Endothelial cell of umbilical vein (primary cell): Measurements from ENCODE around the gene TCF25. TPM values are rescaled to one million over a fixed set of nuclear protein-coding genes. Genes with fewer than 3 reads are reported as not detected.

ENCODE experiments used
- BruUV-seq: library from RNA; stranded (reverse); fragments of 400-500 nt; replicated peaks from 2 replicates; lab custom pipeline; 2021; lab: Mats Ljungman, UMichigan
- CTCF ChIA-PET: fragments of 300-600, 350-600 bp; sonication (Branson Sonifier 250); formaldehyde crosslinking; loops from one replicate; lab custom pipeline; 2021; ENCODE audit warnings: antibody characterized with exemption, inconsistent platforms; lab: Charles Lee
- POLR2A ChIA-PET: fragments of 300-600, 350-600 bp; sonication (Branson Sonifier 250); formaldehyde crosslinking; loops from one replicate; lab custom pipeline; 2021; ENCODE audit warnings: antibody characterized with exemption, inconsistent platforms; lab: Charles Lee
- DNase-seq: peaks from one replicate; pipeline ENCODE4 v3.0.0-alpha.2; 2011; ENCODE audit warnings: low read depth, low spot score
- FAIRE-seq: peaks from 2 replicates; lab custom pipeline; 2011; peaks lifted over from hg19 to GRCh38; lab: Jason Lieb, UNC
- H2AFZ ChIP-seq: 2 replicates; pipeline ENCODE4 v1.6.0; 2012; ENCODE audit warnings: low read depth, low read length, control low read depth, inconsistent platforms
- H3K27ac ChIP-seq: 2 replicates; pipeline ENCODE4 v1.5.1; 2011; ENCODE audit warnings: low read depth, mild to moderate bottlenecking, control low read depth, low read length, moderate library complexity; ENCODE audit not compliant: insufficient read depth
- H3K27me3 ChIP-seq, 2 experiments: 2 replicates each; pipeline versions ENCODE4 v1.6.0 to v1.6.1; 2011; ENCODE audit warnings: low read length in 2 of 2, mixed read lengths in 1 of 2; ENCODE audit not compliant: control insufficient read depth in 2 of 2, insufficient read depth in 2 of 2
- H3K36me3 ChIP-seq, 2 experiments: 2 replicates in 1 of 2; 3 replicates in 1 of 2; pipeline ENCODE4 v1.5.1; 2011; ENCODE audit warnings: low read length in 2 of 2, mild to moderate bottlenecking in 1 of 2, moderate library complexity in 1 of 2; ENCODE audit not compliant: control insufficient read depth in 2 of 2, insufficient read depth in 2 of 2; ENCODE audit errors: extremely low read depth in 1 of 2
- H3K4me1 ChIP-seq: 3 replicates; pipeline ENCODE4 v1.5.1; 2011; ENCODE audit warnings: mild to moderate bottlenecking, low read length; ENCODE audit not compliant: control insufficient read depth, insufficient read depth; ENCODE audit errors: extremely low read depth
- H3K4me2 ChIP-seq: 2 replicates; pipeline ENCODE4 v1.6.1; 2011; ENCODE audit warnings: low read length, control low read depth, mixed read lengths; ENCODE audit not compliant: insufficient read depth
- H3K4me3 ChIP-seq, 3 experiments: fragments of 200-600 bp in 1 of 3; sonication (generic), shearing (Covaris generic) in 1 of 3; replicated peaks in 1 of 3; 2 replicates each; pipeline ENCODE4 v1.5.1; 2011 to 2016; ENCODE audit warnings: control low read depth in 3 of 3, low read length in 3 of 3, mild to moderate bottlenecking in 2 of 3, inconsistent platforms in 1 of 3, low read depth in 1 of 3, moderate library complexity in 1 of 3; ENCODE audit not compliant: insufficient read depth in 1 of 3
- H3K79me2 ChIP-seq: 2 replicates; pipeline ENCODE4 v1.6.0; 2012; ENCODE audit warnings: low read length, inconsistent platforms; ENCODE audit not compliant: control insufficient read depth, insufficient read depth
- H3K9ac ChIP-seq: replicated peaks from 2 replicates; pipeline ENCODE3; 2011; ENCODE audit warnings: low read length, control low read depth; ENCODE audit not compliant: insufficient read depth; ENCODE audit errors: extremely low read depth
- H3K9me1 ChIP-seq: replicated peaks from 3 replicates; pipeline ENCODE4 v1.6.0; 2011; ENCODE audit warnings: mild to moderate bottlenecking, low read length; ENCODE audit not compliant: control insufficient read depth, insufficient read depth; ENCODE audit errors: extremely low read depth
- H3K9me3 ChIP-seq: replicated peaks from 2 replicates; pipeline ENCODE4 v1.5.1; 2012; ENCODE audit warnings: low read length, inconsistent platforms; ENCODE audit not compliant: control insufficient read depth, insufficient read depth
- H4K20me1 ChIP-seq: replicated peaks from 2 replicates; pipeline ENCODE3; 2011; ENCODE audit warnings: mild to moderate bottlenecking, low read length; ENCODE audit not compliant: control insufficient read depth, insufficient read depth; ENCODE audit errors: extremely low read depth
- EZH2 ChIP-seq: IDR thresholded peaks from 2 replicates; pipeline ENCODE4 v1.6.1; 2012; ENCODE audit warnings: borderline replicate concordance, low read depth, mild to moderate bottlenecking, moderate library complexity, low read length, inconsistent platforms; ENCODE audit not compliant: severe bottlenecking
- JUN ChIP-seq: IDR thresholded peaks from 2 replicates; pipeline ENCODE4 v1.6.1; 2011; ENCODE audit warnings: borderline replicate concordance, low read depth; ENCODE audit not compliant: insufficient read length, insufficient read depth
- MYC ChIP-seq: IDR thresholded peaks from one replicate; pipeline ENCODE4 v1.6.1; 2011; ENCODE audit warnings: mild to moderate bottlenecking, low read depth, low read length
- POLR2AphosphoS5 ChIP-seq: IDR thresholded peaks from 2 replicates; pipeline ENCODE4 v1.6.1; 2012; ENCODE audit warnings: low read depth, mild to moderate bottlenecking, control low read depth, low read length, moderate library complexity; ENCODE audit not compliant: insufficient read depth
- dilution Hi-C: fragments of 300-500 bp; cut with MboI; formaldehyde crosslinking; loops from one replicate; pipeline ENCODE4 v1.15.0; 2019; ENCODE audit warnings: low sequenced_read_pairs; ENCODE audit not compliant: extremely low pct_ligation_motif_present
- intact Hi-C: fragments of 100-400 bp; cut with micrococcal nuclease; formaldehyde crosslinking; loops from one replicate; pipeline ENCODE4 v1.10.0; 2022
- polyA plus RNA-seq, 4 experiments: library from polyadenylated mRNA; depleted of rRNA in 3 of 4; stranded (reverse) in 3 of 4; unstranded in 1 of 4; fragments of >200 nt; gene quantifications; 2 replicates each; pipeline versions ENCODE4 v1.2.1 to v1.2.3, GENCODE V29; 2011 to 2012; ENCODE audit warnings: missing spikeins in 1 of 4
- total RNA-seq: library from RNA; stranded (reverse); gene quantifications from 2 replicates; pipeline ENCODE4 v1.2.3, GENCODE V29; 2021
- TF ChIP-seq, protein P1 (sequence below): IDR thresholded peaks from 2 replicates; pipeline ENCODE4 v1.6.1; 2011; ENCODE audit not compliant: insufficient read depth, insufficient read length
- TF ChIP-seq, protein P2 (sequence below), 2 donors: IDR thresholded peaks; 1 replicate in 1 of 2; 2 replicates in 1 of 2; pipeline ENCODE4 v1.5.1; 2011; ENCODE audit warnings: low read length in 2 of 2, mild to moderate bottlenecking in 2 of 2, moderate library complexity in 2 of 2, control low read depth in 1 of 2, inconsistent platforms in 1 of 2, low read depth in 1 of 2; ENCODE audit not compliant: insufficient read depth in 1 of 2; ENCODE audit errors: extremely low read depth in 1 of 2

Gene TCF25
- total and polyA plus RNA-seq, 2 donors (not counting 3 experiments of a cell fraction or from before 2014, with no cell fraction given) = 193 to 234 TPM

DNA sequence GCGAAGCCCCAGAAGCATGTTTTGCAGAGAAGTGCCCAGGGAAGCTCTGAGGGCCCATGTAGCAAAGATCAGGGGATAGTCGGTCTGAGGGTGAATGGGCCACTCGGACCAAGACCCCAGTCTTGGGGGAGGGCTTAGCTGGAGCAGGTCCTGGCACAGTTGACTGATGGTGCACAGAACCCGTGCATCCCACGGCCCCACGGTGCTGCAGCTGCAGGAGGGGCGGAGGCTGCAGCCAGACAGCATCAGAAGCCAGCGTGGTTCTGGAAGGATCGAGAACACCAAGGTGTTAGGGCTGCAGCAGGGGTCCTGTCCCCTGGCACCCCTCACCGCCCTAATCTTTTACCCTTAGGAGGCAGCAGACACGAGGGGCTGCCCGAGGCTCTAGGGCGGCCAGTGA, 38.8 kb downstream of the TCF25 start:
- no peak overlapping the region for H2AFZ ChIP-seq
- peaks cover 3% of the 10 kb centered on the region for H3K4me1 ChIP-seq
- H3K9me1 ChIP-seq = no peaks in the 10 kb centered on the region
- FAIRE-seq (no peak), DNase-seq (no peak)
- TF ChIP-seq EZH2 (no peak), JUN (no peak), MYC (no peak), POLR2AphosphoS5 (no peak)
- TF ChIP-seq, protein P1, sequence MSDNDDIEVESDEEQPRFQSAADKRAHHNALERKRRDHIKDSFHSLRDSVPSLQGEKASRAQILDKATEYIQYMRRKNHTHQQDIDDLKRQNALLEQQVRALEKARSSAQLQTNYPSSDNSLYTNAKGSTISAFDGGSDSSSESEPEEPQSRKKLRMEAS = no peak
- TF ChIP-seq, protein P2, sequence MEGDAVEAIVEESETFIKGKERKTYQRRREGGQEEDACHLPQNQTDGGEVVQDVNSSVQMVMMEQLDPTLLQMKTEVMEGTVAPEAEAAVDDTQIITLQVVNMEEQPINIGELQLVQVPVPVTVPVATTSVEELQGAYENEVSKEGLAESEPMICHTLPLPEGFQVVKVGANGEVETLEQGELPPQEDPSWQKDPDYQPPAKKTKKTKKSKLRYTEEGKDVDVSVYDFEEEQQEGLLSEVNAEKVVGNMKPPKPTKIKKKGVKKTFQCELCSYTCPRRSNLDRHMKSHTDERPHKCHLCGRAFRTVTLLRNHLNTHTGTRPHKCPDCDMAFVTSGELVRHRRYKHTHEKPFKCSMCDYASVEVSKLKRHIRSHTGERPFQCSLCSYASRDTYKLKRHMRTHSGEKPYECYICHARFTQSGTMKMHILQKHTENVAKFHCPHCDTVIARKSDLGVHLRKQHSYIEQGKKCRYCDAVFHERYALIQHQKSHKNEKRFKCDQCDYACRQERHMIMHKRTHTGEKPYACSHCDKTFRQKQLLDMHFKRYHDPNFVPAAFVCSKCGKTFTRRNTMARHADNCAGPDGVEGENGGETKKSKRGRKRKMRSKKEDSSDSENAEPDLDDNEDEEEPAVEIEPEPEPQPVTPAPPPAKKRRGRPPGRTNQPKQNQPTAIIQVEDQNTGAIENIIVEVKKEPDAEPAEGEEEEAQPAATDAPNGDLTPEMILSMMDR (IDR thresholded peaks at IDR 0.05; ENCODE audit: extremely low read depth in 1 of 2, insufficient read depth in 1 of 2, low read depth in 1 of 2, low read length in 2 of 2) = no peak
- no peak overlapping the region for H3K27ac ChIP-seq
- dilution Hi-C loops (no loop called here), intact Hi-C loops (no loop called here)
- H3K27me3 ChIP-seq = no peaks in the 10 kb centered on the region
- peaks cover 6 to 22% of the 10 kb centered on the region in 2 experiments for H3K36me3 ChIP-seq
- no peaks in the 10 kb centered on the region for H3K9me3 ChIP-seq
- ChIA-PET POLR2A (no interaction called here), CTCF (interaction anchor here (1.1 kb wide), 1 partner anchor 10 kb away, joined by 4 read pairs; no protein-coding TSS in a partner anchor)
- no peak overlapping the region for H3K4me3 ChIP-seq
- no peak overlapping the region for H3K4me2 ChIP-seq
- no TSS peak for BruUV-seq
- H4K20me1 ChIP-seq = no peaks in the 10 kb centered on the region
- H3K9ac ChIP-seq = no peak overlapping the region
- no peaks in the 10 kb centered on the region for H3K79me2 ChIP-seq
